ENCODE results near the gene ZDHHC24.

DNA sequence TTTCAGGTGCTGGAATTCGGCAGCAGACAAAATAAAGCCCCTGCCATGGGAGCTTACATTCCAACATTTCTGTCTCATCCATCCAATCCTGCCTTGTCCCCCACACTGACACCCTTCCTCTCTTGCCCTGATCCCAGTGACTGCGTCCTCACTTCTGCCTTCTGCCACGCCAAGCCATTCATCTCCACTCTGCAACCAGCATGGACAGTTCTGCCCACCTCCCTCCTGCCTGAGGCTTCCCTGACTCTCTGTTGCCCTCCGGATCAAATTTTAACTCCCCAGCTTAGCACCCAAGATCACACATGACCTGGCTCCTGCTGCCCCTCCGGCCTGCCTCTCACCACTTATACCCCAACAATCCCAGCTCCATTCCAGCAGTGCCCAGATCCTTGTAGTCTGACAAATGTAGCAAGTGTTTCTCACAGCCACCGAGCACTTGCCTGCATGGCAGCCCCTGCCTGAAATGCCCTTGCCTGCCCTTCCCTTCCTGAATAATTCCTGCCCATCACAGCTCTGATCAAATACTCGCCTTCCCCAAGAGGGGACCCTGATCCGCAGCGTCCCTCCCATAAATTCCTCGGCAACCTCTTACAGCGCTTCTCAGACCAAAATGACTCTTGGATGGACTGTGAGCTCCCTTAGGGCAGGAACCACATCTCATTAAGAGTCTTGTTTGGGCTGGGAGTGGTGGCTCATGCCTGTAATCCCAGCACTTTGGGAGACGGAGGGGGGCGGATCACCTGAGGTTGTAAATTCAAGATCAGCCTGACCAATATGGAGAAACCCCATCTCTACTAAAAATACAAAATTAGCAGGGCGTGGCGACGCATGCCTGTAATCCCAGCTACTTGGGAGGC lies 3.2 kb upstream of the ZDHHC24 start:
- TF ChIP-seq, protein P1, sequence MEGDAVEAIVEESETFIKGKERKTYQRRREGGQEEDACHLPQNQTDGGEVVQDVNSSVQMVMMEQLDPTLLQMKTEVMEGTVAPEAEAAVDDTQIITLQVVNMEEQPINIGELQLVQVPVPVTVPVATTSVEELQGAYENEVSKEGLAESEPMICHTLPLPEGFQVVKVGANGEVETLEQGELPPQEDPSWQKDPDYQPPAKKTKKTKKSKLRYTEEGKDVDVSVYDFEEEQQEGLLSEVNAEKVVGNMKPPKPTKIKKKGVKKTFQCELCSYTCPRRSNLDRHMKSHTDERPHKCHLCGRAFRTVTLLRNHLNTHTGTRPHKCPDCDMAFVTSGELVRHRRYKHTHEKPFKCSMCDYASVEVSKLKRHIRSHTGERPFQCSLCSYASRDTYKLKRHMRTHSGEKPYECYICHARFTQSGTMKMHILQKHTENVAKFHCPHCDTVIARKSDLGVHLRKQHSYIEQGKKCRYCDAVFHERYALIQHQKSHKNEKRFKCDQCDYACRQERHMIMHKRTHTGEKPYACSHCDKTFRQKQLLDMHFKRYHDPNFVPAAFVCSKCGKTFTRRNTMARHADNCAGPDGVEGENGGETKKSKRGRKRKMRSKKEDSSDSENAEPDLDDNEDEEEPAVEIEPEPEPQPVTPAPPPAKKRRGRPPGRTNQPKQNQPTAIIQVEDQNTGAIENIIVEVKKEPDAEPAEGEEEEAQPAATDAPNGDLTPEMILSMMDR (IDR thresholded peaks at IDR 0.05) = no peak
- TF ChIP-seq EP300 (IDR thresholded peaks at IDR 0.05) (no peak), POLR2A (IDR thresholded peaks at IDR 0.05) (no peak)
